CD4-positive, alpha-beta T cell treated with Interleukin-17A for 1 hour (primary cell): ENCODE data around the gene S100A9.

Experiments
- DNase-seq: peaks from one replicate; pipeline ENCODE4 v3.0.0-alpha.2; 2020

Gene S100A9

GRCh38 chr1:153361480-153362109, 3.9 kb downstream of the S100A9 start:
- no peak for DNase-seq

- DNase-seq: no peak
These were observed 4.6 kb downstream of the S100A9 start for GRCh38 chr1:153362187-153362775.

- DNase-seq: no peak
These were observed 6.0 kb downstream of the S100A9 start for GRCh38 chr1:153363641-153364040.

- no peak for DNase-seq
These were observed 6.5 kb downstream of the S100A9 start for GRCh38 chr1:153364156-153364555.

- no peak for DNase-seq
These were observed 7.4 kb downstream of the S100A9 start for GRCh38 chr1:153364766-153365666.

GRCh38 chr1:153365696-153366095, 8.0 kb downstream of the S100A9 start:
- DNase-seq: no peak

- DNase-seq: no peak
These were observed 8.6 kb downstream of the S100A9 start for GRCh38 chr1:153366261-153366660.

GRCh38 chr1:153367090-153367489, 9.4 kb downstream of the S100A9 start:
- DNase-seq: no peak

GRCh38 chr1:153368495-153368894, 10.8 kb downstream of the S100A9 start:
- no peak for DNase-seq

DNA sequence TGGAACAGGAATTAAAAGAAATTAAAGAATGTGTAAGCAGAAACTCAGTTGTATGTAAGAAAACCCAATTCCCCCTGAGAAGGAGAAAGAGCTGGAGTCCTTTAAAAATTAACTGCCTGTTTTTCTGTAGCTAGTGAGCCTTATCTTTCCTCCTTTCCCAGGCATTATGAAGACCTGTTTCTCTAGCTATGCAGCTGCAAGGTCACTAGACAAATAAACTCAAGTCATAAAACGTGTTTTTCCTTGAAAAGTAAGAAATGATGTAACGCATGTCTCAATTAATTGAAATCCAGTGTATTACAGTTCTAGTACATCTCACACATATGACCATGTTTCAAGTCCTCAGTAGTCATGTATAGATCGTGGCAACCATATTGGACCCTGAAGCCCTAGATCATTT, 12.5 kb downstream of the S100A9 start:
- DNase-seq: no peak

DNA sequence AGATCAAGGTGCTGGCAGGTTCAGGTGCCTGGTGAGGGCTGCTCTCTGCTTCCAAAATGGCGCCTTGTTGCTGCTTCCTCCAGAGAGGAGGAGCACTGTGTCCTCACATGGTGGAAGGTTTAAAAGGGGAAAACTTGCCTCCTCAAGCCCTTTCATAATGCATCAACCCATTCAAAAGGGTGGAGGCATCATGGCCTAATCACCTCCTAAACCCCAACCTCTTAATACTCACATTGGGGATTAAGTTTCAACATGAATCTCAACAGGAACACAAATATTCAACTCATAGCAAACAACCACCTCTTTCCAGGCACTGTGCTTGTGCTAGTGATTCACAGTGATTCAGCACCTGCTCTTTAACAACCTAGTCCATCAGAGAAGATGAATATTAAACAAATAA, 13.6 kb downstream of the S100A9 start:
- no peak for DNase-seq

- DNase-seq: no peak
These were observed 14.9 kb downstream of the S100A9 start for GRCh38 chr1:153372571-153372970.

- no peak for DNase-seq
These were observed 16.4 kb downstream of the S100A9 start for GRCh38 chr1:153374071-153374470.

DNA sequence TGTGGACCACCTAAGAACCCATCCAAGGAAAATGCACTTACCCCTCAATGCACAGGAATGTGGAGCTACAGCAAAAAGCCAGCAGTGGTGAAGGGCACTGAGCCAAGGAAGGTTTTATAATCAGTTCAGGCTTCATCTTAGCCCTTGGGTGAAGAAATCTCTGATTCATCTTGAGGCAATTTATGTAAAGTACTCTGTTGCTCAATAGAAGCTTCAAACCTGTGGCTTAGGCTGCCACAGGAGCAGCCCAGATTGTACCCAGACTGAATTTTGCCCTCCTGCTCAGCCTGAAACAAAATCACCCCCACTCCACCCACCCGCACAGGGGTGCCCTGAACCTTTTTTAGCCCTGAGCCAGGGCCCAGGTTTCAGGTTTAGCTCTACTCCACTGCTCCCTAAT, 17.9 kb downstream of the S100A9 start, which contains the start of gene S100A12:
Gene S100A12, minus strand, starts transcription at position 111 of the 400 bp plus-strand sequence. CDS start 1,029 bp downstream, outside the sequence.
- no peak for DNase-seq

- DNase-seq: no peak
These were observed 21.9 kb downstream of the S100A9 start for GRCh38 chr1:153379591-153379990.

- DNase-seq: no peak
These were observed 23.1 kb downstream of the S100A9 start for GRCh38 chr1:153380711-153381110.

- no peak for DNase-seq
These were observed 27.4 kb downstream of the S100A9 start for GRCh38 chr1:153384958-153385580.

DNA sequence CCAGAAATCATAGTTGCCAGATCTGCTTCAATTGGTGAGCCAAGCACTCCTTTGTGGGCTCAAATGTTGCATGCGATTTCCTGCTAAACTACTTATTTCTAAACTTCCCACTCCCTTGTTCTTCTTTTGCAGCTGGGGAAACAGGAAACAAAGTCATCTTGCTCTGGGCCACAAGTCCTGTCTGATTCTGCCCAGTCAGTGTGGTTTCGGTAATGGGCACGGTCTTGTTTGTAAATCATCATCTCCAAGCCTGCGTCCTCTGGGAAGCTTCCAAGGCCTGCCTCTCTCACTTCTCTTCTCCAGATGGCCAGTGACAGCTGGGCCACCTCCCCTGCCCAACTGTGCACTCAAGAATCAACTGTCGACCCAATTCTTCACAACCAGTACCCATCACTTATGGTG, 28.8 kb downstream of the S100A9 start:
- no peak for DNase-seq

- DNase-seq: no peak
These were observed 29.3 kb downstream of the S100A9 start for GRCh38 chr1:153387001-153387400.

- no peak for DNase-seq
These were observed 30.1 kb downstream of the S100A9 start for GRCh38 chr1:153387785-153388184.

- DNase-seq: no peak
These were observed 31.7 kb downstream of the S100A9 start for GRCh38 chr1:153389401-153389800.

DNA sequence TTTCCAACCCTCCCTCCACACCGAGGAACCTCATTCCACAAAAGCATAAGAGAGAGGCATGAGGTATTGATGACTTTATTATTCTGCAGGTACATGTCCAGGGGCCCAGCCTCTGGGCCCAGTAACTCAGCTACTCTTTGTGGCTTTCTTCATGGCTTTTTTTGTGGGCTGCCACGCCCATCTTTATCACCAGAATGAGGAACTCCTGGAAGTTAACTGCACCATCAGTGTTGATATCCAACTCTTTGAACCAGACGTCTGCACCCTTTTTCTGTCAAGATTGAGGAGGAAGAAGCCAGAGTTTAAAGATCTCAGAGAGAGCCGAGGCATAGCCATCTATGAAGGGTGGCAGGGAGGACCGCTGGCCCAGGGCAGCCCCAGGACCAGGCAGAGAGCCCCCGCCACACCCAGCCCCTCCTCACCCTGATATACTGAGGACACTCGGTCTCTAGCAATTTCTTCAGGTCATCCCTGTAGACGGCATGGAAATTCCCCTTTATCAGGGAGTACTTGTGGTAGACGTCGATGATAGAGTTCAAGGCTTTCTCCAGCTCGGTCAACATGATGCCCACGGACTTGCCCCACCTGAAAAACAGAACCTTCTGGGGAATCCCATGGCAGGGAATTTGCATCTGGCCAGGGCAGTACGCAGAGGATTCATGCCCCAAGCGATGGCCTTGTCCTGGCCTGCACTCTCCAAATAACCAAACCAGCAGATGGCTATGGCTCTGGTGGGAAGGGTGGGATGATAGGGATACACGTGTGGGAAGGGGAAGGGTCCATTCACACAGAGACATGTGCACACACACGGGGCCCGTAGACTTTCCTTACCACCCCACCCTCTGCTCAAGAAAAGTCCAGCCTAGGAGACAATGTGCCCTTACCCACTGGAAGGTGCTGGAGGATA, 32.6 kb downstream of the S100A9 start:
- DNase-seq: no peak
